ENCODE data around the gene CUL4A.

Gene CUL4A

GRCh38 chr13:113297370-113298042, 88.1 kb downstream of the CUL4A start:
- peak; percentile 28 for DNase-seq

DNA sequence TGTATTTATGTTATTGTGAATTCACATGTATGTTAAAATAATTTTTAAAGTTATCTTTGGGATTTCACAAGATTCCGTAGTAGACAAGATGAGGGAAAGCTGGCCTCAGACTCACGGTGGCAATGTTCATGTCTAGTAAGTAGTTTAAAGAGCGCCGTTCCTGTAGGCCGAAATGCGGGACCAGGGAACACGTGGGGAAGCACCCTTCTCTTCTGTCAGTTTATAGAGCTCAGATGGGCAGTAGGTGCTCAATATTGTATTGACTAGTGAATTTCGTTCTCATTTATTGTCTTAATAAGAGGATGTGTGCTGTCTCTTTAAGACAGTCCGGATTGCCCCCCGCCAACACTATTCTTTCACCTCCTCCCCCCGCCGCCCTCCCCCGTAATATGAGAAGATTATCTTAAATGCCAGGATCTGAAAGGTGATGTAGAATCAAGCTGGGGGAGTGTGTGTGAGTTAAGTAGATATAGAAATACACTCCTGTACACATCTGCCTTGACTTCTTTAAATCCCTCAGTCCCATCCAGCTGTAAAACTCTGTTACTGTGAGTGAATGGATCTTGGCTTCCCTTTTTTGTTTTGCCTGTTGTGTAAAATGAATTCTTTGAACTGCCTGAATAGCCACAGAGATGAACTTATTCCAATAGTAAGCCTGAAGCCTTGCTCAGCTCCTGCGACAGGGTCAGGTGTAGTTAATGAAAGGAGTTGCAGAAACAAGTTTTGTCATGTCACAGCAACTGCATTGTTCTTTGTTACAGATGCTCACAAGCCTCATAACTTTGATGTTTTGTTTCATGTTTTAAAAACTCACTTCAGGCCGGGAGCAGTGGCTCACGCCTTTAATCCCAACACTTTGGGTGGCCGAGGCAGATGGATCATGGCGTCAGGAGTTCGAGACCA, 88.9 kb downstream of the CUL4A start:
- peak; percentile 39 for DNase-seq

DNA sequence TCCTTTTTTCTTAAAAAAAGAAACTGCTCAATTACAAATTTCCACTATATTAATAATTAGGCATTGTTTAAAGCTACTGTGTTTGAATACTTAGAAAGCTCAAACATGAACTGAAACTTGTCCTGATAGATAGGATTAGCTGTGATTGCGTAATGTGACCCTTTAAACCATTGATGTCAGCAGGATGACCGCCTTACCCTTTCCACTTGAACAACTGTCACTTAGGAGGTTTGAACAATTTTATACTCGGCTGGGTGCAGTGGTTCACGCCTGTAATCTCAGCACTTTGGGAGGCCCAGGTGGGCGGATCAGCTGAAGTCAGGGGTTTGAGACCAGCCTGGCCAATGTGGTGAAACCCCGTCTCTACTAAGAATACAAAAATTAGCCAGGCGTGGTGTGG, 90.5 kb downstream of the CUL4A start:
- no peak for DNase-seq

- no peak for DNase-seq
Observed at GRCh38 chr13:113302986-113303385, 93.6 kb downstream of the CUL4A start.

DNA sequence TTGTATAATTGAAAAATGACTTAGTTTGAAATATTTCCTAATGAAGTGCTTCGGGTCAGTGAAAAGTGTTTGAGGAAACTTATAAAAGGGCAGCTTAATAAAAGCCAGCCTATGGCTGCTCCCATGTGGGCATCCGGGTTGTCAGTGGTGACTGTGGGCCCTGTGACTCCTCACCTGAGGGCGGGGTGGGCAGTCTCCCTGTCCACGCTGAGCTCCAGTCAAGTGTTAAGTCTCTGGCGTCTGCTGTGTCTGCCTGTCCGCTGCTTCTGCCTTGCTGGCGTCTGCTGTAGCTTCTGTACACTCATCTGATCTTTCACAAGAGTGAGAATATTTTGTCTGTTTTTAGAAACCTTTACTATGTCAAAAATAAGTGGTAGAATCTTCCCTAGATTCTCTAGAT, 94.7 kb downstream of the CUL4A start:
- DNase-seq: no peak

DNA sequence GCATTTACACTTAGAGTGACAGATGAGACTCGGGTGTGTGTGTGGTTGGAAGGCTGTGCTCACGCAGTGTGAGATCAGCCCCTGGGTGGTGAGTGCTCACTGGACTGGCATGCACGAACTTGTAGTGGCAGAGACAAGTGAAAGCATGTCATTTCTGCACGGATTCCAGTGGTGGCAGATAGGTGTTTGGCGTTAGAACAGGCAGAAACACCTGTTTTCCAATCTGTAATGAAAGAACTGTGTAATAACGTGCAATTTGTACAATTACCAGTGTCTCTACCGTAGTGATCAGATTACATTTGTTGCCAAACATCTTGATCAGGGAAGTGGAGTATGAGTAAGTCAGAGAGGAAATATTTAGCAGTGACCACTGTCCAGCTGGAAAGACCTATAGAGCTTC, 95.8 kb downstream of the CUL4A start:
- no peak for DNase-seq

- no peak for DNase-seq
Observed at GRCh38 chr13:113307491-113307890, 98.1 kb downstream of the CUL4A start.

DNA sequence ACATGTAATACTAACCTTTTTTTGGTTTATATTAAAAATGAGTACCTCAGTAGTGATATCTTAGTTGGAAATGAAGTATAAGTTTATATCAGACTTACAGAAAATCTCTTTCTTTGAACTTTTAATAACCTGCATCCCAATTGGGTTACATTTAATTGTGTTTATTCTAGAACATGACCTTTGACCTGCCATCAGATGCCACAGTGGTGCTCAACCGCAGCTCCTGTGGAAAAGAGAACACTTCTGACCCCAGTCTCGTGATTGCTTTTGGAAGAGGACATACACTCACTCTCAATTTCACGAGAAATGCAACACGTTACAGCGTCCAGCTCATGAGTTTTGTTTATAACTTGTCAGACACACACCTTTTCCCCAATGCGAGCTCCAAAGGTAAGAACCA, 100.1 kb downstream of the CUL4A start:
- no peak for DNase-seq

DNA sequence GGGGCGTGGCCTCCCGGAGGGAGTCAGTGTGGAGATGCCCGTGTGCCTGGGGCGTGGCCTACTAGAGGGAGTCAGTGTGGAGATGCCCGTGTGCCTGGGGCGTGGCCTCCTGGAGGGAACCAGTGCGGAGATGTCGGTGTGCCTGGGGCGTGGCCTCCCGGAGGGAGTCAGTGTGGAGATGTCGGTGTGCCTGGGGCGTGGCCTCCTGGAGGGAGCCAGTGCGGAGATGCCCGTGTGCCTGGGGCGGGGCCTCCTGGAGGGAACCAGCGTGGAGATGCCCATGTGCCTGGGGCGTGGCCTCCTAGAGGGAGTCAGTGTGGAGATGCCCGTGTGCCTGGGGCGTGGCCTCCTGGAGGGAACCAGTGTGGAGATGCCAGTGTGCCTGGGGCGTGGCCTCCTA, 104.7 kb downstream of the CUL4A start:
- DNase-seq: peak; percentile 88

DNA sequence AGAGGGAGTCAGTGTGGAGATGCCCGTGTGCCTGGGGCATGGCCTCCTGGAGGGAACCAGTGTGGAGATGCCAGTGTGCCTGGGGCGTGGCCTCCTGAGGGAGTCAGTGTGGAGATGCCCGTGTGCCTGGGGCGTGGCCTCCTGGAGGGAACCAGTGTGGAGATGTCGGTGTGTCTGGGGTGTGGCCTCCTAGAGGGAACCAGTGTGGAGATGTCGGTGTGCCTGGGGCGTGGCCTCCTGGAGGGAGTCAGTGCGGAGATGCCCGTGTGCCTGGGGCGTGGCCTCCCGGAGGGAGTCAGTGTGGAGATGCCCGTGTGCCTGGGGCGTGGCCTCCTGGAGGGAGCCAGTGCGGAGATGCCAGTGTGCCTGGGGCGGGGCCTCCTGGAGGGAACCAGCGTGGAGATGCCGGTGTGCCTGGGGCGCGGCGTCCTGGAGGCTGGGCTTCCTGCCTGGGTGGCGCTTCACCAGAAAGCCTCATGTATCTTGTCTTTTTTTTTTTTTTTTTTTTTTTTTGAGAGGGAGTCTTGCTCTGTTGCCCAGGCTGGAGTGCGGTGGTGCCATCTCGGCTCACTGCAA, 105.6 kb downstream of the CUL4A start:
- peak; percentile 92 for DNase-seq

- no peak for DNase-seq
Observed at GRCh38 chr13:113315992-113316391, 106.6 kb downstream of the CUL4A start.
